Measurements from ENCODE around the gene RANBP9.
A peak's percentile ranks its signal among the peaks of the same experiment; 100 is the strongest.

Gene RANBP9

DNA sequence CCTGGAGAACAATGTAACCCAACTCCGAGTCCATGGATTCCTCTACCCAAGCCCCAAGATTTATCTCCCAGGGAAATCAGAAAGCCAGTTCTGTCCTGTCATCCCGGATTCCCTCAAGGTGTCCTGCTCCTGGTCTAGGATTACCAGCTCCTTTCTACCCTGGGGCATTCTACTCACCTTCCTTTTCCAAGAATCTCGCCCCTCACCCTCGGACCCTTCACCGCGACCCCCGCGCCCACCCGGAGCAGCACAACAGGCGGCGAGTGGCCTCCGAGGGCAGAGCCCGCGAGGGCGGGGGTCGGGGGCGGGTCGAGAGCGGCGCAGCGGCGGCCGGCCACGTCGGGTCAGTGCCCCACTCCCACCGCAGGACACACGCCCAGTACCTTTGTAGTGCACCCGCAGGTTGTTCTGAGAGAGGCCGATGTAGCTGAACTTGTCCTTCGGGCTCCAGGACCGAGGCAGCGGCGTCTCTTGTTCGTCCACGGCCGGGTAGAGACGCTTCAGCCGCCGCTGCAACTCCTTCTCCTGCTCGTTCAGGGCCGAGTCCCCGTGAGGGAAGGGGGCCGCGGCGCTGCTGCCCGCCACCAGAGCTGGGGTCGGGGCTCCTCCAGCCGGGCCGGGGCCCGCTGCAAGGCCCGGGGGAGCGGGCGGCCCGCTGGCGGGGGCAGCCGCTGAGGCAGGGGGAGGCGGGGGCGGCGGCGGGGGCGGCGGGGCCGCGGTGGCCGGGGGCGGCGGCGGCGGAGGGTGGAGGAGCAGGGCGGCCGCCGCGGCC is 897 bp downstream of the RANBP9 start:
- DNase-seq (ENCODE audit: low spot score), result no peak

DNA sequence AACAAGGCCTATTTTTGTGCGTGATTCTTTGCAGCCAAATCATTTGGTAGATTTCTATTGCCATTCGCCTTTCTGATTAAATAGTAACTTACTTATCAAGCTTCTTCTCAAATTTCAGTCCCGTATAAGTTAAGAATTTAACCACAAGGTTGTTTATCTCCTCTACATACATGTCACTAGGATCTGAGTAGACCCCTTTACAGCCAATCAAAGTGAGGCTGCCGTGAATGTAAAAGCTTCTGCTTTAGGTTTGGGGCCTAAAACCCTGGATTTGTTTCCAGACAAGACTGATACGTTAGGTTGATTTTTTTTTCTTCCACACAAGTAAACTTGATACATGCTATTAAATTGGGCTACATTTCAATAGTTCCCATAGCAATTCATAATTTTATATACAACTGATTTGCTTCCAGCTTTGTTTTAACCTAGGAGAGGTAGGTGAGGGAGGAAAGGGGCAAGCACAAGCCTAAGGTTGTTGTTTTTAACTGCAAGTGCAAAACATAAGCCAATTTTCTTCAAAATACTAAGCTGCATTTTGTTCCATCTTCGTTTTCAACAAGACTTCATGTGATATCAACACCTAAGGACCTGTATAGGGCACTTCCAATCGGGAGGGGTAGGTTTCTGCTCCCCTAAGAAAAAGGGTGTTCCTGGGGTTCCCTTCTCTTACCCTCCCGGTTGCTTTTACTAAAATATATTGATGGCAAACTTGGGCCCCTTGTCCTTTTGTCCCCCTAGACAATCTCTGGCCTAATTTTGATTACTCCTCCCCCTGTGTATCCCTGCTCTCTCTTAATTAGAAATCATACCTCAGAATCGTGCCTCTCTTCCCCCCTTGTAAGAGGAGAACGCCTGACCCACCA is 1.7 kb downstream of the RANBP9 start:
- DNase-seq (ENCODE audit: low spot score), result peak; percentile 31

DNA sequence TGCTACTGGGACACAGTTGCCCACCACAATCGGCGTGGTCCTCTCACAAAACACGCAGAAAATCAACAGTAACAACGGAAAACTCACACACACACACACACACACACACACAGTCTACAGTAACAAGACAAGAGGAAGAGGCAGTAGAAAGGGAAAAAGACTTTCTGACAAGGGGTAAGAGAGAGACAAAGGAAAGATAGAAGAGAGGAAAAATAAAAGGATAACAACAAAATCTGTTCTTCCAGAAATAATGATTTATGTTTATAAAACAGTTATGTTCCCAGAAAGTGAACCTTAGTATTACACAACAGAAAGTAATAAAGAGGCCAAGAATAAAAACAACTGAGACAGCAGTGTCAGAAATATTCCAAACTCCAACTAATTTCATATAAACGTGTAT is 2.9 kb downstream of the RANBP9 start:
- no peak for DNase-seq (ENCODE audit: low spot score)

DNA sequence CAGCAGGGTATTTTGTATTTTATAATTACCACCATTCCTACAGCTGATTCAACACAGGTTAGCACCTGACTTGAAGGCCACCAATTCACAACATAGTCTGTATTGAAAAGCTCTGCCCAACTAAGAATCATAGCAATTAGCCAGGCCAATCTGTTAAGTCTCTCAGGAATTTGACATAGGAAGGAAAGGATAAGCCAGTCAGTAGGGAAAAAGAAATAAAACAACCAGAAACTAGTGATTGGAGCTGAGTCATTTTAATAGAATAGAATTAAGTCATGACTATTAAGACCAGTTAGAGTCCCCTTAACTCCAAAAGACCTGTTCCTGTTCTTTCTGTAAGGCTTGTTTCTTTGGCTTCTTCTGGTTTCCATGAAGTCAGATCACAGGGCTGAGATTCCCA is 8.1 kb downstream of the RANBP9 start:
- no peak for DNase-seq (ENCODE audit: low spot score)

DNA sequence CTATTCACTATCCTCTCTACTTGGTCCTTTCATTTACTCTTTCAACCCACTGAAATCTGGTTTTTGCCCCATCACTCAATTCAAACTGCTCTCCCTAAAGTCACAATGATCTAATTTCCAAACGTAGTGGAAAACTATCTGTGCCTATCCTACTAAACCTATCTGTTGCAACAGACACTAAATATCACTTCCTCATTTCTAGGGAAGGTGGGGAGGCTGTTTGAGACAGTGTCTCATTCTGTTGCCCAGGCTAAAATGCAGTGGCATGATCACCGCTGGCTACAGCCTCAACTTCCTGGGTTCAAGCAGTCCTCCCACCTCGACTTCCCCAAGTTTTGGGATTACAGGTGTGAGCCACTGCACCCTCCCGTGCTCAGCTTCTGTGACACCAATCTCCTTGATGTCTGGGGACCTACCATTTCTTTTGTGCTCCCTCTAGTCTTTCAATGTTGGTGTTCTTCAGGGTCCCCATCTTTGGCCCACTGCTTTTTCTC is 8.8 kb downstream of the RANBP9 start:
- no peak for DNase-seq (ENCODE audit: low spot score)

DNA sequence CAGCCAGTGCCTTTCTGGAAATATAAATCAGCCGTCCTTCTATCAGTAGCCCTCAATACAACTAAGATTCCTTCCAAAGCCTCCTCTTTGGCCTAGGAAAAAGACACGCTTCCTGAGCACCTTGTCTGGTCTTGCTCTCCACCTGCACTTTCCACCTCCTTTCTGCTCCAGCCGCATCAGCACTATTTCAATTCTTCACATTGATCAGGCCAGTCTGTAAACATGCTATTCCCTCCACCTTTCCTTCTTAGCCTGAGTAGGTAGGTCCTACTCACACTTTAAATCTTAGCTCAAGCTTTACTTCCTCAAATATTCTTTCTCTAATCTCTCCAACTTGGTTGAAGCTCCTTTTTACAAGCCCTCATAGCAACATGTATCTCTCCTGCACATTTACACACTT is 11.4 kb downstream of the RANBP9 start:
- DNase-seq (ENCODE audit: low spot score), result no peak

DNA sequence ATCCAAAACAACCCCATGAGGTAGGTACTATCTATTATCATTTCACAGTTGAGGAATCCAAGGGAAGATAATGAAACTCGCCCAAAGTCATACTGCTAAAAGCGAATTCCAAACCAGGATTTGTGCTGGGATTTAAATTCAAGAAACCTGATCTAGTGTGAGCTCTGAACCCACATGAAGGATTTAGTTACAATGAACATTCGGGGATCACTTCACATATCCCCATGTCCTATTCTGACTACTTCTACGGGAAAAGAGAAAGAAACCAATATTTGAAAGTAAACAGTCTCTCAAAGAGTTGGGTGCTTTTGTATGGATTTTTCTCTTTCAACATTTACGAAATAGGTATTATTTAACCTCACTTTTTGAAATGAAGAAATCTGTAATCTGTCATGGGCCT is 12.9 kb downstream of the RANBP9 start:
- DNase-seq (ENCODE audit: low spot score), result no peak

DNA sequence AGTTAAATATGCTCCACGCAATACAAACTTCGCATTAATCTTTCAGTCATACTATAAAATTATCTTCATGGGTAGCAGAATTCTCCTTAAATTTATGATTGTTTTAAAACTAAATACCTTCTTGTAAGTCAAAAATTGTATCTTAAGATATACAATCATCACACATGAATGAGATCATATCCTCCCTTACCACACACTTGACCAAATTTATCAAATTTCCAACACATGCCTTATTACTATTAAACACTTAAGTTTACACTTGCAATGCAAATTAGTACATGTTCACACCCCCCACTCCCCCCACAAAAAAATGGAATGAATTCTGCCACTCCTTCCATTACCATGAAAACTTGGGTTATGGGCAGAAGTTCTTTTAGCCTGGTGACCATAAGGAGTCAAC is 13.8 kb downstream of the RANBP9 start:
- no peak for DNase-seq (ENCODE audit: low spot score)

DNA sequence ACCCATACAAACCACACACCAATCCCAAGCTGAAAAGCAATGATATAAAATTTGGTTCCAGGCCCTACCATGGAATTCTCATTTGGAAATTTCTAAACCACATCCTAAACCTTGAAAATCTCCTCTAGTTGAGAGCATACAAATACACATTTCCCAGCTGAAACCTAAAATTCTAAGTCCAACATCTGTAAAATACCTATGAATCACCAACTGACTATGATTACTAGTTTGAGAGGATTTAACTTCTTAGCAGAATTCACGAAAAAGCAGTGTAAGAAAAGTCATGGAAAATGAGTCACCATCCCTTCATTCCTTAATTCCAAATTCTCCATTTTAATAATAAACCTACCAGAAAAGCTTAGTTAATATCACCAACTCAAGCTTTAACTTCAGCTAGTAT is 15.4 kb downstream of the RANBP9 start:
- DNase-seq (ENCODE audit: low spot score), result no peak

DNA sequence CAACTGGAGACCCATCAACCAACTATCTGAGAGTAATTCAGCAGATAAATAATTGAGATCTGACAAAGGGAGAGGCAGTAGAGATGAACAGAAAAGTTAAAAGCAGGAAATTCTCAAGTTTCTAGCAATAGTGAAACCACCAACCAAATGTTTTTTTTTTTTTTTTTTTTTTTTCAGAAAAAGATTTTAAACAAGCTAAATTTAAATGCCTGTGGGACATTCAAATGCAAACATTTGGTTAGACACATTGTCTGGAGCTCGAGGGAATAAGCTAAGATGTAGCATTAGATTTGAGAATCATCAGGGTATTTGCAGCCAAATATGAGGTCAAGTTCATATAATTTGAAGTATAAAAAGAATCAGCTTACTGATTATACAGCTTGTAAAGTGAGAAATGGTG is 16.4 kb downstream of the RANBP9 start:
- no peak for DNase-seq (ENCODE audit: low spot score)

DNA sequence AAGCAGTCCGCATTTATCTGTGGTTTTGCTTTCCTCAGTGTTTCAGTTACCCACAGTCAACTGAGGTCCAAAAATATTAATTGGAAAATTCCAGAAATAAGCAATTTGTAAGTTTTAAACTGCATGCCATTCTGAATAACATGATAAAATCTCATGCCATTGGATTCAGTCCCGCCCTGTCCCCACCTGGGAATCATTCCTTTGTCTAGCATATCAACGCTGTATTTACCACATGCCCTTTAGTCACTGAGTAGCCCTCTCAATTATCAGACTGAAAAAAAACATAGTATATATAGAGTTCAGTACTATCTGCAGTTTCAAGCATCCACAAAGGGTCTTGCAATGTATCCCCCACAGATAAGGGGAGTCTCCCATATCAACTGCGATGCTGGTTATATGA is 17.1 kb downstream of the RANBP9 start:
- no peak for DNase-seq (ENCODE audit: low spot score)

DNA sequence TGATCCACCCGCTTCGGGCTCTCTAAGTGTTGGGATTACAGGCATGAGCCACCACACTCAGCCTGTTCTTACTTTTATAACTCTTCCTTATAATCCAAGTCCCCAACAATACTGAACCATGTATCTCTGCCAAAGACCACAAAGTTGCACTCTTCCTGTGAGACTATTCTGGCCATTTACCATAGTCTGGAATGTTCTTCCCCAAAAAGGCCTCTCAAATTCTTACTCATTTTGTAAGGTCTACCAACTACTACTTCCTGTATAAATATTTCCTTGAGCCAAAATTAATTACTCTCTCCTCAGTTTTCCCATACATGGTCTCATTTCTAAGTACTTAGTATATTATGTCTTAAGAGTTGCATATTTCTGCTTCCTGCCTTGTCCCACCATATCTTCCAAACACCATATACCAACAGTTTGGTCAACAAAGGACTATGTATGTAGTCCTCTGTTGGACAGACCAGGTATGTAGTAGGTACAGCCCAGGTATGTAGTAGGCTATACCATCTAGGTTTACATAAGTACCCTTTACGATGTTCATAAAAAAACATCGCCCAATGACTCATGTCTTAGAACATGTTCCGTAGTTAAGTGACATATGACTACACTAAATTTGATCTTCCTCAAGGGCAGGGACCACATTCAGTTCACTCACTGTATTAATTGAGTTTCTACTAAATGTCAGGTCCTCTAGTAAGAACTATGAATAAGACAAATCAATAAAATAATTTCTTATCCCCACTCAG is 22.0 kb downstream of the RANBP9 start:
- no peak for DNase-seq (ENCODE audit: low spot score)

DNA sequence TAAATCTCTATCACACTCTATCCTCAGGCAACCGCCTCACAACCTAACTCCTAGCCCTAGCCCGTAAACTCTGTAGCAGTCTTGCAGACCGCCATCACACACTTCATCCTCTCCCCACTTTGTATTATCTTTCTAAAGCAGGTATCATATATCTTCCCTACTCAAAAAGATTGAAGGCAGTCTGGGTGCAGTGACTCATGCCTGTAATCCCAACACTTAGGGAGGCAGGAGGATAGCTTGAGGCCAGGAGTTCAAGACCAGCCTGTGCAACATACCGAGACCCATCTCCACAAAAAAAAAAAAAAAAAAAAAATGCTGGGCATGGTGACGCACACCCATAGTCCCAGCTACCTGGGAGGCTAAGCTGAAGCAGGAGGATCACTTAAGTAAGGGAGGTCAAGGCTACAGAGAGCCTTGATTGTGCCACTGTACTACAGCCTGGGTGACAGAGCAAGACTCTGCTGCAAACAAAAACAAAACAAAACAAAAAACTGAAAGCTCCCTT is 22.9 kb downstream of the RANBP9 start:
- DNase-seq (ENCODE audit: low spot score), result no peak

DNA sequence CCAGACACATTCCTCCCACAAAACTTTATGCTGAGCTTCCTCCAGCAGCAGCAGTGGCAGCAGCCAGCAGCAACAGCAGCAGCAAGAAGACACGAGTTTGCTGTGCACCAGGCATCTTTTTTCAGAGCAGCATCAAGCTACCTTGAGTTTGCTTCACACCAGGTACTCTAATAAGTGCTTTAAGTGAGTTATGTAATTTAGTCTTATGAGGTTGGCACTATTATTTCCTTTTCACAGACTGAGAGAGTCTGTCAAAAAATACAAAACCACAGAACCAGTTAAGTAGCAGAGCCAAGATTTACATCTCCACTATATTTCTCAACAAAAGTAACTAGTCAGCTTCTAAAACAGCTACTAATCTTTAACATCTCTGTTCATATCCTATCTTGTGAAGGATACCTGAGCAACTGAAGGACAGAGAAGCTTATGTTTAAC is 23.7 kb downstream of the RANBP9 start:
- peak; percentile 38 for DNase-seq (ENCODE audit: low spot score)

DNA sequence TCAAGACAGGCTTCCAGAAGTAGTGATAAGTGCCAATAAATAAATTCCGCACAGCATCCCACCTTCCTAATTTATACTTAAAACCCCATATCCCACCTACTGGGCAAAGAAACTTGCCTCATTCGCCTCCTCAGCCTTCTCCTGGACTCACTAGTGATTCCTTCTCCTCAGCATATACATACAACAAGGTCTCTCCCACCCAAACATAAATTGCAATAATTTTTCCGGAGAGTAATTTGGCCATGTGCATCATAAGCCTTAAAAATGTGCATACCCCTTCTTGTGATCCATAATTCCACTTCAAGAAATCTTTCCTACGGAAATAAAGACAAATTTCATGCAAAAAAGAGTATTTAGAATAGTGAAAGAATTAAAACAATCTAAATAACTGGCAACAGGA is 26.8 kb downstream of the RANBP9 start:
- no peak for DNase-seq (ENCODE audit: low spot score)

DNA sequence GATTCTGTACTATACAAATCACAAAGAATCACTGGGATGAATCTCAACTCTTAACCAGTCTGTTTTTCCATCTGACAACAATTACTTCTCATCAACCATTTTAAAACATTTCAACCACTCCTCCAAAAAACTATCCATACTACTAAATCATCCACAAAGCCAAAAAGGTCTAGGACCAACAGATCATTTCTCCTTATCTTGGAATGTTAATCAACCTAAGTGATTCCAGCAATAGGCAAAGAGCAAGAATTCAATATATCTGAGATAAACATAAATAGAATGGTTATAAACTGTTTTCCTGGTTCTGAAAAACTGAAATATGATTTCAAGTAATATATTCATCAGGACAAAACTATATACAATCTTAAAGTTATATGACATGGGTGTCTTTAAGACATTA is 28.6 kb downstream of the RANBP9 start:
- no peak for DNase-seq (ENCODE audit: low spot score)

DNA sequence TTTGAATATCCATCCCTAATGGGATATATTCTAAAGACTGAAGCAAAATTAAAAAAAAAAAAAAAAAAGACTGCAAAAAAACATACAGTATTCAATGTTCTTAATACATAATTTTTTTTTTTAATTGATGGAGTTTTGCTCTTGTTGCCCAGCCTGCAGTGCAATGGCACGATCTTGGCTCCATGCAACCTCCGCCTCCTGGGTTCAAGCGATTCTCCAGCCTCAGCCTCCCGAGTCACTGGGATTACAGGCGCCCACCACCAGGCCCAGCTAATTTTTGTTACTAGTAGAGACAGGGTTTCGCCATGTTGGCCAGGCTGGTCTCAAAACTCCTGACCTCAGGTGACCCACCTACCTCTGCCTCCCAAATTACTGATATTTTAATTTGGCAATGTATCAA is 29.3 kb downstream of the RANBP9 start:
- DNase-seq (ENCODE audit: low spot score), result no peak

DNA sequence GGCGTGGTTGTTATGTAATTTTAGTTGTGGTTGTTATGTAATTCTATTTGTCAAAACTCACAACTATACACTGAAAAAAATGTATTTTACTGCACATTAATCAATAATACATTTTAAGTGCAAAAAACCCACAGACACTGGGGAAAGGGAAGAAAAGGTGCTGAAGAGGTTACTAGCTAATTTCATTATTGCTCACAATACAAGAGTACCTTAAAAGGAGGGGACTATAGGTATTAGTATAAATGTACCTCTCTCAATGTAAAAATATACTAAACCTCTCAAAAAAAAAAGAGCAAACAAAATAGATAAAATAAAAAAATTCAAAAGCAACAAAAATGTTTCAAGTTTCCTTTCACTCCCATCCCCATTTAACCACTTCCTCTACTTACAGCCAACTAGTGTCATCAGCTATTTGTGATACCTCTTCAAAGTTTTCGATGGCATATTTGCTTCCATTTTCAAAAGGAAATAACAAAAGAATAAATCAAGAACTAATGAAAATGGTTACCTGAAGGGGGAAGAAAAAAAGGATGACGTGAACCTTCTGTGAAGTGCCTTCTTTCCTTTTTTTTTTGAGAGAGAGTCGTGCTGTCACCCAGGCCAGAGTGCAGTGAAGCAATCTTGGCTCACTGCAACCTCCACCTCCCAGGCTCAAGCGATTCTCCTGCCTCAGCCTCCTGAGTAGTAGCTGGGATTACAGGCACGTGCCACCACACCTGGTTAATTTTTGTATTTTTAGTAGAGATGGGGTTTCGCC is 30.2 kb downstream of the RANBP9 start:
- peak; percentile 39 for DNase-seq (ENCODE audit: low spot score)

DNA sequence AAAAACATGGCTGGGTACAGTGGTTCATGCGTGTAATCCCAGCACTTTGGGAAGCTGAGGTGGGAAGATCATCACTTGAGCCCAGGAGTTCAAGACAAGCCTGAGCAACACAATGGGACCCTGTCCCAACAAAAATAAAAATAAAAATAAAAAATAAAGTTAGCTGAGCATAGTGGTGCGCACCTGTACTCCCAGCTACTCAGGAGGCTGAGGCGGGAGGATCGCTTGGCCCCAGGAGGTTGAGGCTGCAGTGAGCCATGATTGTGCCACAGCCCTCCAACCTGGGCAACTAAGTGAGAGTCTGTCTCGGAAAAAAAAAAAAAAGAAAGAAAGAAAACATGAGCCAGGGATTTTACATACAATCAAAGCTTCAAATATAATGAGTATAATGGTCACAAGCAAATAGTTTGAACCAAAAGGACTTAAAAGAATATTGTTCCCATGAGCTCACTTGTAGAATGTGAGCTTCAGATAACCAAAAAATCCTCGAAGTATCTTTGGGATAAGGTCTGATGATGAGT is 31.1 kb downstream of the RANBP9 start:
- DNase-seq (ENCODE audit: low spot score), result no peak

DNA sequence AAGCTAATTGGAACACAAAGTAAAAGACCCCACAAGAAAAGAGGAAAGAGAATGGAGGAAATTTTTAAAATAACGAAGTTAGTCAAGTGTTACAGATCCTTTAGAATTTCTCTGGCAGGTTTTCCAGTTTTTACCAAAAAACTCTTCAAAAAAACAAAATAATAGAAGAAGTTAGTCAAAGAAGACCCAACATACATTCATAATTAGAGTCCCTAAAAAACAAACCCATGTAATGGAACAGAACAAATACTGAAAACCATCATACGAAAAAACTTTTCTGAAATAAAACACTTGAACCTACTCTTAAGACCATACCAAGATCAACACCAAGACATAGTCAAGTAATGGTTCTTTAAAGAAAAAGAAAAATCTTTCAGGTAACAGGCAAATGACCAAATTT is 31.6 kb downstream of the RANBP9 start:
- no peak for DNase-seq (ENCODE audit: low spot score)

DNA sequence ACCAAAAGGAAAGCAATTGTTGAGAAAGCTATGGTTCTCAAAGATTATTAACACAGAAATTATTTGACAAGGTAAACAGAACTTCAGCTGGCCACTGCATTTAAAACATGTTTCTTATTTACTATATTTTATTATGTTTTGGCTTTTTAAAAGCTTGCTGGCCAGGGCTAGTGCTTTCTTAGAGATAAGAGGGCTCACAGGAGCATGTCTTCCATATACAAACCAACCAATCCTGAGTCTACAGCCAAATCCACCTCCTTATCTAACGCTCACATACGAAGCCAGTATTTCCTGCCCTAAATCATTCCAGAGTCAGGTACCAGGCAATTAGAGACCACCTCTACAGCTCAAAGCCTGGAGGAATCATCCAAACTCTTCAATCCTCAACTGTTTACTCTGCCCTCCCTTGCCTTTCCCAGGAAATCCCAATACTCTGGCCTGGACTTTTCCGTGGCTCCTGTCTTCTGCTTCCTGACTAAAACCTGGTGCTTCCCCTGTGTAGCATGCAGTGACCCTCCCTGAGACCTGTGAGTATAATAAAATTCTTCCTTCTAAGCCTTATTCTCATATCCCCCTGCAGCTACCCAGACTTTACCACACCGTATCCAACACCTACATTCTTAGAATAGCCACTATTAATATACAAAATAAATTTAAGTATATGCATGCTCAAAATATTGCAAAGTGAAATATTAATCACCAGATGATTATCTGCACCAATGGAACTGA is 33.2 kb downstream of the RANBP9 start:
- DNase-seq (ENCODE audit: low spot score), result no peak

Measured in CD4-positive, alpha-beta T cell treated with Interleukin-6 at 100 ng/mL for 8 hours (primary cell).